Trophoblast cell (in vitro differentiated cells and primary cell): ENCODE results near the gene MYDGF.

Source experiments
- DNase-seq, 2 donors: peaks; one replicate each; pipeline ENCODE4 v3.0.0-alpha.2; 2016
- H2AFZ ChIP-seq: 2 replicates; pipeline ENCODE4 v1.6.1; 2013; ENCODE audit warnings: low read length, moderate library complexity, mild to moderate bottlenecking; ENCODE audit not compliant: insufficient read depth, poor library complexity
- H2AK5ac ChIP-seq: 2 replicates; pipeline ENCODE4 v1.6.1; 2013; ENCODE audit warnings: mild to moderate bottlenecking, low read length
- H2BK120ac ChIP-seq: 2 replicates; pipeline ENCODE4 v1.6.1; 2013; ENCODE audit warnings: low read length, mild to moderate bottlenecking, moderate library complexity; ENCODE audit not compliant: insufficient read depth, poor library complexity
- H2BK12ac ChIP-seq: 2 replicates; pipeline ENCODE4 v1.6.1; 2013; ENCODE audit warnings: mild to moderate bottlenecking, low read length, moderate library complexity
- H2BK5ac ChIP-seq: 2 replicates; pipeline ENCODE4 v1.6.1; 2013; ENCODE audit warnings: low read length, low read depth, moderate library complexity, mild to moderate bottlenecking; ENCODE audit not compliant: poor library complexity
- H3K14ac ChIP-seq: 2 replicates; pipeline ENCODE4 v1.6.1; 2013; ENCODE audit warnings: mild to moderate bottlenecking, low read length
- H3K18ac ChIP-seq: 2 replicates; pipeline ENCODE4 v1.6.1; 2013; ENCODE audit warnings: mild to moderate bottlenecking, low read length
- H3K23ac ChIP-seq: 2 replicates; pipeline ENCODE4 v1.6.1; 2013; ENCODE audit warnings: low read length
- H3K27ac ChIP-seq: 2 replicates; pipeline ENCODE4 v1.5.1; 2013; ENCODE audit warnings: low read depth, mild to moderate bottlenecking, inconsistent platforms, low read length, moderate library complexity
- H3K27me3 ChIP-seq: 2 replicates; pipeline ENCODE4 v1.6.1; 2013; ENCODE audit warnings: inconsistent platforms, mild to moderate bottlenecking, low read length, moderate library complexity; ENCODE audit not compliant: insufficient read depth
- H3K36me3 ChIP-seq, 2 experiments: 1 replicate in 1 of 2; 2 replicates in 1 of 2; pipeline ENCODE4 v1.6.1; 2013; ENCODE audit warnings: low read length in 2 of 2, mild to moderate bottlenecking in 2 of 2, moderate library complexity in 1 of 2; ENCODE audit not compliant: insufficient read depth in 2 of 2, control insufficient read depth in 1 of 2
- H3K4ac ChIP-seq: 2 replicates; pipeline ENCODE4 v1.6.1; 2013; ENCODE audit warnings: low read depth, mild to moderate bottlenecking, low read length, moderate library complexity
- H3K4me1 ChIP-seq, 2 experiments: 1 replicate in 1 of 2; 2 replicates in 1 of 2; pipeline ENCODE4 v1.6.1; 2013; ENCODE audit warnings: low read length in 2 of 2, mild to moderate bottlenecking in 2 of 2, moderate library complexity in 1 of 2; ENCODE audit not compliant: insufficient read depth in 2 of 2, control insufficient read depth in 1 of 2
- H3K4me2 ChIP-seq: 2 replicates; pipeline ENCODE4 v1.6.1; 2013; ENCODE audit warnings: inconsistent platforms, mild to moderate bottlenecking, low read length, moderate library complexity
- H3K4me3 ChIP-seq: 2 replicates; pipeline ENCODE4 v1.5.1; 2013; ENCODE audit warnings: mild to moderate bottlenecking, low read depth, low read length, inconsistent platforms
- H3K79me1 ChIP-seq: one replicate; pipeline ENCODE4 v1.6.1; 2013; ENCODE audit warnings: low read length
- H3K79me2 ChIP-seq: 2 replicates; pipeline ENCODE4 v1.6.1; 2013; ENCODE audit warnings: low read length, mild to moderate bottlenecking; ENCODE audit not compliant: control insufficient read depth, insufficient read depth, poor library complexity
- H3K9ac ChIP-seq: 2 replicates; pipeline ENCODE4 v1.6.1; 2013; ENCODE audit warnings: mild to moderate bottlenecking, low read length
- H3K9me3 ChIP-seq: 2 replicates; pipeline ENCODE4 v1.6.1; 2013; ENCODE audit warnings: low read depth, mild to moderate bottlenecking, control low read depth, inconsistent platforms, low read length; ENCODE audit not compliant: insufficient read depth
- H4K12ac ChIP-seq: 2 replicates; pipeline ENCODE4 v1.6.1; 2013; ENCODE audit warnings: low read depth, mild to moderate bottlenecking, low read length, moderate library complexity
- H4K8ac ChIP-seq: 2 replicates; pipeline ENCODE4 v1.6.1; 2013; ENCODE audit warnings: low read depth, mild to moderate bottlenecking, low read length, moderate library complexity
- H4K91ac ChIP-seq: one replicate; pipeline ENCODE4 v1.6.1; 2013; ENCODE audit warnings: low read depth, mild to moderate bottlenecking, low read length, moderate library complexity
- WGBS: extraction: QIAGEN DNeasy Blood & Tissue Kit; methylation state at CpG from one replicate; pipeline ENCODE4 v1.1.7; 2013; ENCODE audit warnings: missing lambda C conversion rate; ENCODE audit not compliant: insufficient read length, insufficient coverage; ENCODE audit errors: extremely low coverage; 5-methylcytosine and 5-hydroxymethylcytosine counted together

The MYDGF gene

GRCh38 chr19:4690361-4690760 is 20.2 kb upstream of the MYDGF start:
- no peak overlapping the region for H2AK5ac ChIP-seq
- H2BK120ac ChIP-seq, result no peak overlapping the region
- no CpG with 5 or more reads among the region's 13 CpGs for WGBS
- no peaks in the 10 kb centered on the region for H3K79me2 ChIP-seq
- H2AFZ ChIP-seq, result no peak overlapping the region
- H3K4ac ChIP-seq, result no peak overlapping the region
- H3K36me3 ChIP-seq, result peaks cover 81% of the 10 kb centered on the region in 2 experiments
- no peaks in the 10 kb centered on the region for H3K4me1 ChIP-seq
- no peak overlapping the region for H2BK12ac ChIP-seq
- no peak overlapping the region for H3K9ac ChIP-seq
- no peaks in the 10 kb centered on the region for H3K27me3 ChIP-seq
- no peaks in the 10 kb centered on the region for H3K79me1 ChIP-seq
- H3K23ac ChIP-seq, result no peak overlapping the region
- H3K27ac ChIP-seq, result no peak overlapping the region
- H3K14ac ChIP-seq, result no peak overlapping the region
- H3K18ac ChIP-seq, result no peak overlapping the region
- no peaks in the 10 kb centered on the region for H3K9me3 ChIP-seq
- no peak overlapping the region for H4K8ac ChIP-seq
- H4K12ac ChIP-seq, result no peak overlapping the region
- no peak overlapping the region for H3K4me2 ChIP-seq
- DNase-seq, result no peak
- no peak overlapping the region for H2BK5ac ChIP-seq
- H4K91ac ChIP-seq, result no peak overlapping the region
- H3K4me3 ChIP-seq, result no peak overlapping the region

GRCh38 chr19:4689403-4689802 is 19.3 kb upstream of the MYDGF start:
- H3K79me1 ChIP-seq, result no peaks in the 10 kb centered on the region
- no CpG with 5 or more reads among the region's 19 CpGs for WGBS
- no peak overlapping the region for H3K27ac ChIP-seq
- no peak overlapping the region for H3K9ac ChIP-seq
- peaks cover 81% of the 10 kb centered on the region in 2 experiments for H3K36me3 ChIP-seq
- H2BK12ac ChIP-seq, result no peak overlapping the region
- H2AK5ac ChIP-seq, result no peak overlapping the region
- H3K79me2 ChIP-seq, result no peaks in the 10 kb centered on the region
- no peak overlapping the region for H3K4ac ChIP-seq
- no peak overlapping the region for H3K18ac ChIP-seq
- H4K12ac ChIP-seq, result no peak overlapping the region
- no peak overlapping the region for H3K4me3 ChIP-seq
- no peak overlapping the region for H4K91ac ChIP-seq
- H2BK5ac ChIP-seq, result no peak overlapping the region
- H3K4me2 ChIP-seq, result no peak overlapping the region
- H3K9me3 ChIP-seq, result no peaks in the 10 kb centered on the region
- DNase-seq, result no peak
- H3K4me1 ChIP-seq, result no peaks in the 10 kb centered on the region
- no peak overlapping the region for H3K23ac ChIP-seq
- H2BK120ac ChIP-seq, result no peak overlapping the region
- no peak overlapping the region for H2AFZ ChIP-seq
- H3K27me3 ChIP-seq, result no peaks in the 10 kb centered on the region
- H4K8ac ChIP-seq, result no peak overlapping the region
- no peak overlapping the region for H3K14ac ChIP-seq

- no peak overlapping the region for H3K9ac ChIP-seq
- H3K27ac ChIP-seq, result no peak overlapping the region
- H3K27me3 ChIP-seq, result no peaks in the 10 kb centered on the region
- WGBS, result no CpG with 5 or more reads among the region's 26 CpGs
- no peak overlapping the region for H4K8ac ChIP-seq
- H4K12ac ChIP-seq, result no peak overlapping the region
- H2BK12ac ChIP-seq, result no peak overlapping the region
- no peak overlapping the region for H2AK5ac ChIP-seq
- no peak overlapping the region for H2BK5ac ChIP-seq
- H3K23ac ChIP-seq, result no peak overlapping the region
- no peak overlapping the region for H3K14ac ChIP-seq
- no peak overlapping the region for H3K4me3 ChIP-seq
- H2BK120ac ChIP-seq, result no peak overlapping the region
- H3K36me3 ChIP-seq, result peaks cover 81% of the 10 kb centered on the region in 2 experiments
- no peak overlapping the region for H2AFZ ChIP-seq
- no peaks in the 10 kb centered on the region for H3K79me2 ChIP-seq
- no peak overlapping the region for H3K4ac ChIP-seq
- no peak overlapping the region for H3K4me2 ChIP-seq
- no peak overlapping the region for H3K18ac ChIP-seq
- H3K79me1 ChIP-seq, result no peaks in the 10 kb centered on the region
- no peak for DNase-seq
- no peaks in the 10 kb centered on the region for H3K9me3 ChIP-seq
- H3K4me1 ChIP-seq, result no peaks in the 10 kb centered on the region
- no peak overlapping the region for H4K91ac ChIP-seq
These were observed 18.4 kb upstream of the MYDGF start for GRCh38 chr19:4688587-4688986.

GRCh38 chr19:4687396-4687795 is 17.3 kb upstream of the MYDGF start:
- WGBS, result no CpG with 5 or more reads among the region's 11 CpGs

More at GRCh38 chr19:4687396-4687795, 17.3 kb upstream of the MYDGF start:
- H3K4me3 ChIP-seq, result no peak overlapping the region
- no peaks in the 10 kb centered on the region for H3K9me3 ChIP-seq
- no peak overlapping the region for H2BK5ac ChIP-seq
- no peak overlapping the region for H3K4ac ChIP-seq
- H3K4me1 ChIP-seq, result no peaks in the 10 kb centered on the region
- no peak overlapping the region for H4K12ac ChIP-seq
- H4K8ac ChIP-seq, result no peak overlapping the region
- no peak for DNase-seq
- H3K27ac ChIP-seq, result no peak overlapping the region
- no peak overlapping the region for H2AFZ ChIP-seq
- H3K79me1 ChIP-seq, result no peaks in the 10 kb centered on the region
- H3K9ac ChIP-seq, result no peak overlapping the region
- no peak overlapping the region for H3K18ac ChIP-seq
- H3K36me3 ChIP-seq, result peaks cover 81% of the 10 kb centered on the region in 2 experiments
- H3K23ac ChIP-seq, result no peak overlapping the region
- no peaks in the 10 kb centered on the region for H3K27me3 ChIP-seq
- H2AK5ac ChIP-seq, result no peak overlapping the region
- H3K4me2 ChIP-seq, result no peak overlapping the region
- no peak overlapping the region for H3K14ac ChIP-seq
- H3K79me2 ChIP-seq, result no peaks in the 10 kb centered on the region
- H4K91ac ChIP-seq, result no peak overlapping the region
- no peak overlapping the region for H2BK12ac ChIP-seq
- H2BK120ac ChIP-seq, result no peak overlapping the region
